Neural progenitor cell (in vitro differentiated cells): ENCODE results near the gene CIRBP. TPM values are rescaled to one million over a fixed set of nuclear protein-coding genes. Genes with fewer than 3 reads are reported as not detected.

Source experiments
- DNase-seq: peaks from one replicate; pipeline ENCODE4 v3.0.0-alpha.2; 2016; ENCODE audit warnings: low spot score
- H2AFZ ChIP-seq: fragments of 200-600 bp; sonication (generic); replicated peaks from 2 replicates; pipeline ENCODE4 v1.6.1; 2016; ENCODE audit warnings: antibody characterized with exemption
- H3F3A ChIP-seq: fragments of 200-600 bp; sonication (generic); 2 replicates; pipeline ENCODE4 v1.6.1; 2016; ENCODE audit warnings: antibody characterized with exemption, low read depth
- H3K27ac ChIP-seq: fragments of 200-600 bp; sonication (generic); 2 replicates; pipeline ENCODE4 v1.5.1; 2016; ENCODE audit warnings: mild to moderate bottlenecking
- H3K27me3 ChIP-seq: fragments of 200-600 bp; sonication (generic); 2 replicates; pipeline ENCODE4 v1.6.1; 2016; ENCODE audit warnings: mild to moderate bottlenecking, moderate library complexity
- H3K36me3 ChIP-seq: fragments of 200-600 bp; sonication (generic); 2 replicates; pipeline ENCODE4 v1.5.1; 2016
- H3K4me1 ChIP-seq: fragments of 200-600 bp; sonication (generic); 2 replicates; pipeline ENCODE4 v1.6.1; 2016; ENCODE audit warnings: mixed run types
- H3K4me2 ChIP-seq: fragments of 200-600 bp; sonication (generic); 2 replicates; pipeline ENCODE4 v1.6.1; 2016
- H3K4me3 ChIP-seq: fragments of 200-600 bp; sonication (generic); 2 replicates; pipeline ENCODE4 v1.5.1; 2016
- H3K79me2 ChIP-seq: fragments of 200-600 bp; sonication (generic); 2 replicates; pipeline ENCODE4 v1.6.1; 2016; ENCODE audit warnings: low read depth
- H3K9ac ChIP-seq: fragments of 200-600 bp; sonication (generic); 2 replicates; pipeline ENCODE4 v1.6.1; 2016
- H3K9me3 ChIP-seq: fragments of 200-600 bp; sonication (generic); 2 replicates; pipeline ENCODE4 v1.5.1; 2016; ENCODE audit warnings: low read depth
- H4K20me1 ChIP-seq: fragments of 200-600 bp; sonication (generic); 2 replicates; pipeline ENCODE4 v1.6.1; 2016; ENCODE audit warnings: low read depth
- H3K27ac Mint-ChIP-seq: 3 replicates; pipeline ENCODE4 v1.8.0; 2021; ENCODE audit warnings: mixed read lengths
- H3K27me3 Mint-ChIP-seq: 2 replicates; pipeline ENCODE4 v1.8.0; 2022; ENCODE audit warnings: low read depth, mild to moderate bottlenecking, inconsistent platforms, moderate library complexity, mixed read lengths; ENCODE audit not compliant: insufficient read depth
- H3K36me3 Mint-ChIP-seq: 3 replicates; pipeline ENCODE4 v1.8.0; 2021; ENCODE audit warnings: mixed read lengths
- H3K4me1 Mint-ChIP-seq: 3 replicates; pipeline ENCODE4 v1.8.0; 2021; ENCODE audit warnings: mixed read lengths
- H3K4me3 Mint-ChIP-seq: 3 replicates; pipeline ENCODE4 v1.8.0; 2021; ENCODE audit warnings: mild to moderate bottlenecking, moderate library complexity, mixed read lengths
- H3K9me3 Mint-ChIP-seq: 3 replicates; pipeline ENCODE4 v1.8.0; 2020; ENCODE audit warnings: mixed read lengths
- CTCF ChIP-seq: fragments of 200-600 bp; sonication (generic); IDR thresholded peaks from 2 replicates; pipeline ENCODE4 v1.5.1; 2017; ENCODE audit warnings: antibody characterized with exemption, mild to moderate bottlenecking
- EZH2 ChIP-seq: fragments of 200-600 bp; sonication (generic); IDR thresholded peaks from 2 replicates; pipeline ENCODE4 v1.6.1; 2017; ENCODE audit warnings: antibody characterized with exemption, mild to moderate bottlenecking, moderate library complexity
- EZH2phosphoT487 ChIP-seq: fragments of 200-600 bp; sonication (generic); IDR thresholded peaks from 2 replicates; pipeline ENCODE4 v1.6.1; 2017; ENCODE audit warnings: antibody characterized with exemption
- total RNA-seq: library from RNA; depleted of rRNA; stranded (reverse); fragments of >200 nt; gene quantifications from 2 replicates; pipeline ENCODE4 v1.2.3, GENCODE V29; 2015; ENCODE audit warnings: low replicate concordance

The CIRBP gene
- total RNA-seq, 1 donor from 2014 or later: 395 TPM

DNA sequence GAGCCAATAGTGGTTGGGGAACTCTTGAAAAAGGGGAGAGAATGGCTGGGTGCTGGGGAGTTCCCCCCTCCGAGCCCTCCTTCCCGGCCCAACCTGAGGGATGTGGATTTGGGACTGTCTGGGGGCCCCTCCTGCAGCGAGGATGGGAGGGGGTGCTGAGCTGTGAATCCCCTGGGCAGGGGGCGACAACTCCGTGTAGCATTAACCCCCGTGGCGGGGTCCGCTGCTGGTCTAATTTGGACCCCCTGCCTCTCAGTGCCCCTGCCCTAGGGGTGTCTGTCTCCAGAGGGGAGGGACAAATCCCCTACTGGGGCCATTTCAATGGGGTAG lies 11.0 kb upstream of the CIRBP start:
- H3F3A ChIP-seq: peaks cover 86% of the 10 kb centered on the region
- TF ChIP-seq CTCF (no peak), EZH2phosphoT487 (no peak), EZH2 (no peak)
- no peak for DNase-seq
- peak overlapping the region; percentile 57 for H3K4me3 Mint-ChIP-seq
- H3K27me3 Mint-ChIP-seq: peaks cover 12% of the 10 kb centered on the region
- H3K36me3 ChIP-seq: no peaks in the 10 kb centered on the region
- H3K79me2 ChIP-seq: peaks cover 56% of the 10 kb centered on the region
- peaks cover 11% of the 10 kb centered on the region for H3K36me3 Mint-ChIP-seq
- H3K4me1 Mint-ChIP-seq: peaks cover 49% of the 10 kb centered on the region
- no peak overlapping the region for H3K27ac Mint-ChIP-seq
- H3K4me2 ChIP-seq: no peak overlapping the region
- no peak overlapping the region for H2AFZ ChIP-seq
- no peak overlapping the region for H3K4me3 ChIP-seq
- no peaks in the 10 kb centered on the region for H3K9me3 ChIP-seq
- peak overlapping the region; percentile 85 for H3K27ac ChIP-seq
- H3K9ac ChIP-seq: no peak overlapping the region
- H4K20me1 ChIP-seq: peaks cover 74% of the 10 kb centered on the region
- H3K4me1 ChIP-seq: peaks cover 41% of the 10 kb centered on the region
- H3K27me3 ChIP-seq: no peaks in the 10 kb centered on the region
- H3K9me3 Mint-ChIP-seq: no peaks in the 10 kb centered on the region

- peaks cover 80% of the 10 kb centered on the region for H3F3A ChIP-seq
- Mint-ChIP-seq H3K4me1 (peaks cover 53% of the 10 kb centered on the region), H3K27me3 (peaks cover 12% of the 10 kb centered on the region), H3K9me3 (no peaks in the 10 kb centered on the region), H3K36me3 (peaks cover 11% of the 10 kb centered on the region), H3K27ac (no peak overlapping the region), H3K4me3 (peak overlapping the region; percentile 65)
- H2AFZ ChIP-seq: no peak overlapping the region
- H4K20me1 ChIP-seq: peaks cover 68% of the 10 kb centered on the region
- peak overlapping the region; percentile 85 for H3K27ac ChIP-seq
- H3K4me3 ChIP-seq: no peak overlapping the region
- DNase-seq: no peak
- no peaks in the 10 kb centered on the region for H3K9me3 ChIP-seq
- peaks cover 49% of the 10 kb centered on the region for H3K79me2 ChIP-seq
- H3K4me1 ChIP-seq: peaks cover 41% of the 10 kb centered on the region
- H3K4me2 ChIP-seq: peak overlapping the region; percentile 19
- H3K9ac ChIP-seq: no peak overlapping the region
- no peak for TF ChIP-seq EZH2
- TF ChIP-seq CTCF: no peak
- TF ChIP-seq EZH2phosphoT487: no peak
- no peaks in the 10 kb centered on the region for H3K36me3 ChIP-seq
- H3K27me3 ChIP-seq: no peaks in the 10 kb centered on the region
Measured at GRCh38 chr19:1258707-1259205, 10.4 kb upstream of the CIRBP start.

GRCh38 chr19:1259206-1259875 lies 9.8 kb upstream of the CIRBP start:
- H4K20me1 ChIP-seq: peaks cover 62% of the 10 kb centered on the region
- Mint-ChIP-seq H3K9me3 (no peaks in the 10 kb centered on the region), H3K4me1 (peaks cover 58% of the 10 kb centered on the region), H3K4me3 (peak overlapping the region; percentile 77), H3K27ac (peak overlapping the region; percentile 69), H3K36me3 (peaks cover 11% of the 10 kb centered on the region), H3K27me3 (peaks cover 12% of the 10 kb centered on the region)
- H3K4me2 ChIP-seq: peak overlapping the region; percentile 19
- H3K79me2 ChIP-seq: peaks cover 43% of the 10 kb centered on the region
- peak overlapping the region; percentile 85 for H3K27ac ChIP-seq
- DNase-seq: peak; percentile 71
- no peaks in the 10 kb centered on the region for H3K27me3 ChIP-seq
- no peak overlapping the region for H3K9ac ChIP-seq
- peaks cover 41% of the 10 kb centered on the region for H3K4me1 ChIP-seq
- H3K9me3 ChIP-seq: no peaks in the 10 kb centered on the region
- no peak overlapping the region for H3K4me3 ChIP-seq
- H3K36me3 ChIP-seq: no peaks in the 10 kb centered on the region
- TF ChIP-seq CTCF (no peak), EZH2 (no peak), EZH2phosphoT487 (no peak)
- peaks cover 77% of the 10 kb centered on the region for H3F3A ChIP-seq
- H2AFZ ChIP-seq: no peak overlapping the region
